Embryonic facial prominence (tissue), 1 donor: ENCODE data around the gene ABCG1.

Experiments
- DNase-seq: peaks from one replicate; pipeline ENCODE4 v3.0.0-alpha.2; 2016; ENCODE audit errors: extremely low spot score

Gene ABCG1

DNA sequence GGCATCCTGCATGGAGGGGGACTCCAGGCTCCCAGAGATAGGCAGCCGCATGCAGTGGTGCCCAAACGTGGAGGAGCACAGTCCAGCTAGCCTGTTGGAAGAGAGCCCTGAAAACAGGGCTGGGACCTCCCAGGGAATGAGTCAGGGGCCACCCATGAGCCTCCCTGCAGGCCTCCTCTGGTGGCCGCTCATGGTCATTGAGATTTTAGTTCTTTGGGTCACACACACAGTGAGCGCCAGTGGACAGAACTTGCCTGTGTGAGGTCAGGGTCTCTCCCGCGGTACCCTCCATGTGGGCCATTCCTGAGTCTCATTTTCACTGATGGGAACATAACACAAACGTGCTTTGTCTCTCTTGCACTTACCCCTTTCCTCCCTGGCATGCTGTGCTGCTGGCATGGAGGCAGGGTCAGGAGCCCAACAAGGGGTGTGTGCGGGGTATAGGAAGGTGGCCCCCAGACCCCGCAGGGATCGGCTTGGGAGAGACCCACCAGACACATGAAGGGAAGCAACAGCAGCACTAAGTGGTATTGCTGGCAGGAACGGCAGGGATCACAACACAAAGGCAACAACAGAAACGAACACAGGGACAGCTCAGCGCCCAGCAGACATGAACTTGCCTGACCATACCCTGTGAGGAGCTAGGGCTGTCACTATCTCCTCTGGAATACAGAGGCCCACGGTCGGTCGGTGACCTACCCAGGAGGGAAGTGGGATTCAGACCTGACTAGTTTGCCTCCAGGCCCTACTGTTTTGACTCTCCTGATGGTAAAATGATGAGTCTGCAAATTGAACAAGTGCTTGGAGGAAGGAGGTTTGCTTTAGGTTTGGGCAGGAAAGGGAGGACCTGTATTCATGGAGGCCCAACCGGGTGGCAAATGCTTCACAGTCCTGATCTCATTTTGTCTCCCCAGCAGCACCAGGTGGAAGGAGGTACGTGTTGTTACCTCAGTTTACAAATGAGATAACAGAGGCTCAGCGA, 31.8 kb downstream of the ABCG1 start:
- DNase-seq, result no peak

- no peak for DNase-seq
Observed at GRCh38 chr21:42251654-42252324, 32.8 kb downstream of the ABCG1 start.

DNA sequence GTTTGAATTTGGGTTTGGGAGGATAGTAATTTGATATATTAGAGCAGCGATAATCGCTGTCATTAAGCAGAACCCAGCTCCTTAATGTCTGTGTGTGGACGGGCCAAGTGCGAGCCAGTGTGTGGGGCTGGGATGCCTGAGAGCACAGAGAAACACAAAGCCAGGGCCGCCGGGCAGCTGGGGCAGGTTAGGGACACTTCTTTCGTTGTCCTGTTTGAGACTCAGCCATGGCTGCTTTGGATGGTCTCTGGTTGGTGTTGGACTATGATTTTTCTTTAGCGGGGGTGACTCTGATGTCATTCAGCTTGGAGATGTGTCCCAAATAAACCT, 33.4 kb downstream of the ABCG1 start:
- no peak for DNase-seq

- DNase-seq, result no peak
Observed at GRCh38 chr21:42252778-42253340, 33.9 kb downstream of the ABCG1 start.

DNA sequence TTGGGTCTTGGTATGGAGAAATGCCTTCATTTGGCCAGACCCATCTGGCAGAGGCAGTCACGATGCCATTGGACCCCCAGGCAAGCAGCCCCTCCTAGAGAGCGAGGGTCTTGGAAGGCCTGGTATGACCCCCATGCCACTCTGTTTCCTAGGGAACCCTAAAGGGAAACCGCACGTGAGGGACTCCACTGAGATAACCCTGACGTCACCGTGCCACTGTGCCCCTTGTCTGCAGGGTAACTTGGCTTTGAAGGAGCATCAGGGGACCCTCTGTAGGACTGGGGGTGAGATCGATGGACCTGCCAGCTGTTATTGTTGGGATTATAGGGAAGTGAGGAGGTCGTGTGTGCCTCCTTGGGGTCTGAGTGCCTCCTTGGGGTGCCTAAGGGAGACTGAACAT, 34.5 kb downstream of the ABCG1 start:
- no peak for DNase-seq

DNA sequence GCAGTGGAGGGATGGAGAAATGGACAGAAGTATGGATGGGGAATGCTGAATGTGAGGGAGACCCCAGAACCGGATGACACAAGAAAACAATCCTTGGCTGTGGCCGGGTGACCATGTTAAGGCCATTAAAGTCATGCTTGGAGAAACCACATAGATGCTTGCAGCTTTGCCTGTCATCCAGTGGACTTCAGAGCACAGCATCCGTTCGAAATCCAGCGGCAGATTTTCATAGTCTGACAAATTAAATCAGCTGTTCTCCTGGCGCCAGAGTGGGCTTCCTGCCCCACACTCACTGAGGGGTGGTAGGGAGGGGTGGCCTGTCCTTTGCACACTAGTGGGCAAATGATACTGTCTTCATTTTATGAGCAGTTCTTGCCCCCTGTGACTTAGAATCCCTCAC, 35.1 kb downstream of the ABCG1 start:
- DNase-seq, result no peak

- DNase-seq, result no peak
Observed at GRCh38 chr21:42254651-42255601, 36.0 kb downstream of the ABCG1 start.

- no peak for DNase-seq
Observed at GRCh38 chr21:42255825-42256224, 36.9 kb downstream of the ABCG1 start.

DNA sequence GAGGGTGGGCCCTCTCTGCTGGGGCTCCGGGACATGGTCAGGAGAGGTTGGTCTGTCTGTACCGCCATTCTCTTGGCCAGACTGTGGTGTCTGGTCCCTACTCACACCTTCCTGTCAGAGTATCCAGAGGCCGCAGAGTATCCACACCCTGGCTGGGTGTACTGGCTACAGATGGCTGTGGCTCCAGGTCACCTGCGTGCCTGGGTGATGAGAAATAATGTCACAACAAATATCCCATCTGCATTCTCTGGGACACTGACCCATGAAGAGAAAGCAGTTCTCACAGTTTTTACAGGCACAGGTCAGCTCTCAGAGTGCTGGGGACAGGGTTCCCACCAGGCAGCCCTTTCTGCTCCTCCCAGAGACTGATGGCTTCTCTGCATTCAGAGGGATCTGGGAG, 37.4 kb downstream of the ABCG1 start:
- no peak for DNase-seq

GRCh38 chr21:42257091-42257765, 38.3 kb downstream of the ABCG1 start:
- no peak for DNase-seq

DNA sequence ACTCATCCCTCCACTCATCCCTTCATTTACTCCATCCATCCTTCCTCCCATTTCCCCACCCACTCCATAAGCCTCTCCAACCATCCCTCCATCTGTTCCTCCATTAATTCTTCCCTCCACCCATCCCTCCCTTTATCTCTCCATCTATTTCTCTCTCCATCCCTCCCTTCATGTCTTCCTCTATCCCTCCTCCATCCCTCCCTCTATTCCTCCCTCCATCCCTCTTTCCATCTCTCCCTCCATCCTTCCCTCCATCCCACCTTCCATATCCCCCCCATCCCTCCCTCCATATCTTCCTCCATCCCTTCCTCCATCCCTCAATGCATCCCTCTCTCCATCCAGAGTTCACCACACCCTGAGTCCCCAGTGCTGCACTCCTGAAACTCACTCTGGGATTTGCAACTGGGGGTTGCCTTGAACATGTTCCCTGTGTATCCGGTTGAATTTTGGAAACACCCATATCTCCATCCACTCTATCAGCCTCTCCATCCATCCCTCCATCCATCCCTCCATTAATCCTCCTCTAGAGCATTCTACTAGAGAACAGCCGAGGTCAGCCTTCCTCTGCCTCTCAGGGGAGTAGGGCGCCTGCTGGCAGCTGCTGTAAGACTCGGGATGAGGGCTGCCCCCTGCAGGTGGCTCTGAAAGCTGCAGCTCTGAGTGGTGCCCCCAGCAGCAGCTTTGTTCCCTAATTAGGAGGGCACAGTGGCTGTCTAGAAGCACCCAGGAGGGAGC, 39.4 kb downstream of the ABCG1 start:
- DNase-seq, result no peak

DNA sequence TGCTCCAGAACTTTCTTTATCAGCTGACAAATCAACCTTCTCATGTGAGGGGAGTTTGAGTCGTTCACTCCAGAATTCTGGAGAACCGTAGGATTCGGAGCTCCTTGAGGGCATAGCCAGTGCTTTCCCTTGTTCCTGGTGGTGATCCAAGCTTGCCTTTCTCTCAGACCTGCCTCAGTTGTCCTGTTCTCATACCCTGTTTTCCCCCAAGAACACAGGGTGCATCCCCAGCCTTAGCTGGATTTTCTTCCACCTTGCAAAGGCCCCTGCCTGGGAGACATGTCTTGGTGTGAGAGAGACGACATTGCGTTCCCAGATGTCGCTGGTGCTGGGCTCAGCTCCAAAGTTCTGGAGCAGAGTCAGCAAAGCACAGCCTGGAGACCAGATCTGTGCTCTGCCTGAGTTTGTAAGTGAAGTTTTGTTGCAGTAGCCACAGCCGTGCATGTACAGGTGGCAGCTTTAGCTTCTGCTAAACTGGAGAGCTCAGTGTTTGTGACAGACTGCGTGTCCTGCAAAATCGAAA, 40.0 kb downstream of the ABCG1 start:
- no peak for DNase-seq

DNA sequence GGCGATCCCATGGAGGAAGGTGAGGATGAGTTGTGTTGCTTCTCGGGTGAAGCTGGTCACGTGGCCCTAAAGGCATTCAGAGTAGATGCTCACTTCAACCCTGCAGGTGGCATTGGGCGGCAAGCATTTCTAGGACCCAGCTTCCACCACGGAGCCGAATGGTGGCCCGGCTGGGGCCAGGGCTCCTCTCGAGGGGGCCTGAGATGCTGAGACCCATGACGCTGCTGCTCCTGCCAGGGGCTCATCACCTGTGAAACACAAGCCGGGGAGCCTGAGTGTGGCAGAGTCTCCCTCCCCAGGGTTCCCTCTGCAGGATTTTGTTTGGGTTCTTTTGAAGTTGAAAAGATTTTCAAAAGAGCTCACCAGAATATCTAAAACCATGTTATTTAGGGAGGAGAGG, 41.2 kb downstream of the ABCG1 start:
- DNase-seq, result no peak

DNA sequence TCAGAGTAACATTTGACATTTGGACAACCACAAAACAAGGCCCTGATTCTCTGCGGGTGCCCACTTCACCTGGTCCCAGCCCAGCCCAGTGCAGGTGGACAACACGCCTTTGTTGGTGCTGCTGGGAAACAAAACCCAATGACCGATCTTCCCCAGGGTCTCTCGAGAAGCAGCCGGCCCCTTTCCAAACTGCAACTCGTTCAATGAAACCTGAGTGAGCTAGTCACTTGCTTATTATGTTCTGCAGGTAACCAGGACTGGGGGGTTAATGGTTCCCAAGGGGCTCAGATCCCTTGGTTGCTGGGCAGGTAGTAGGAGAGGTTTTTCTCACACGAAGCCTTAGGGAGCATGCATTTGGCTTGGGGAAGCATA, 42.9 kb downstream of the ABCG1 start:
- no peak for DNase-seq

DNA sequence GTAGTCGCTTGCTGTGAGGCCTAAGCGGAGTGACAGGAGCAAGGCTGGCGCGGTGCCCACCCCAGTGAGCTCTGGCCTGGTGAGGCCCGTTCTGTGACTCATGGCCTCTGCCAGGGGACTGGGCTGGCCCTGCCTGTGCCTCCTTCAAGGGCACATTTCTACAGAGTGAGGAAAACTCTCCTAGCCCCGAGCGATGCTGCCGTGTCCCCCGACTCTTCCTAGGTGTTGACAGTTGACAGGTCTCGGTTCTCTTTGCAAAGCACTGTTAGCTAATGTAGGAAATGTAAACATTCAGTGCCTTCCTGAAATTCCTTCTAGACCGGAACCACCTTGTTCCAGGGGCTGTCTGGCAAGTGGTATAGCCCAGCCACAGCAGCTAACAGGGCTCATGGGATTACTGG, 43.9 kb downstream of the ABCG1 start:
- DNase-seq, result no peak

DNA sequence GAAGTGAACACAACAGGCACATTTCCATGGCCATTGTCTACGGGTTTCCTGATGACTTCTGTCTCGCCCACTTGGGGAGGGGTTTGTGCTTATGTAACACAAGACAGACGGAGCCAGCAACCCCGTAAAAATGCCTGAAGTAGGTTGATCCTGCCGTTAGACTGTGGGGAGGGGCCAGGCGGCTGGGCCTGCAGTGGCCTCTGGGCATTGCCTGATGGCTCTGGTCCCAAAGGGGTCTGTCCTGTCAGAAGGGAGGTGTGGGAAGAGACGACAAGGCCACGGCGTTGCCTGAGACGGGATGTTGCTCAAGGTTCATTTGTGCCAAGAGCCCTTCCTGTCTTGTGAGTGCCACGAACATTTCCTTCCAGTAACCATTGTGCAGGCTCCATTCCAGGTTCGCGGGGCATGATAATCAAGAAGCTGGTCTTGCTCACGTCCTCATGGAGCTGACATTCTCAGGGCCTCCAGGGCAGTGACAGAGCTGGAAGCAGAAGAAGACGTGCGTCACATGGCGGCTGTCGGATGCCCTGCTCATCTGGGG, 44.7 kb downstream of the ABCG1 start:
- no peak for DNase-seq

GRCh38 chr21:42264245-42265195, 45.6 kb downstream of the ABCG1 start:
- no peak for DNase-seq

- no peak for DNase-seq
Observed at GRCh38 chr21:42265231-42265812, 46.4 kb downstream of the ABCG1 start.
